ENCODE measurements around the gene RGS6.

Gene RGS6

GRCh38 chr14:72172049-72172448 lies 239.8 kb downstream of the RGS6 start:
- DNase-seq, result no peak

- DNase-seq, result no peak
These were observed 240.4 kb downstream of the RGS6 start for GRCh38 chr14:72172597-72172996.

GRCh38 chr14:72173038-72173720 lies 240.9 kb downstream of the RGS6 start:
- DNase-seq, result no peak

- DNase-seq, result no peak
These were observed 245.0 kb downstream of the RGS6 start for GRCh38 chr14:72177251-72177650.

GRCh38 chr14:72178517-72178916 lies 246.3 kb downstream of the RGS6 start:
- DNase-seq, result no peak

GRCh38 chr14:72182708-72183432 lies 250.6 kb downstream of the RGS6 start:
- no peak for DNase-seq

GRCh38 chr14:72183631-72184030 lies 251.4 kb downstream of the RGS6 start:
- no peak for DNase-seq

GRCh38 chr14:72186523-72186922 lies 254.3 kb downstream of the RGS6 start:
- no peak for DNase-seq

- no peak for DNase-seq
These were observed 264.2 kb downstream of the RGS6 start for GRCh38 chr14:72196237-72197015.

GRCh38 chr14:72201645-72202044 lies 269.4 kb downstream of the RGS6 start:
- no peak for DNase-seq

- DNase-seq, result no peak
These were observed 281.2 kb downstream of the RGS6 start for GRCh38 chr14:72213424-72213823.

GRCh38 chr14:72215080-72215479 lies 282.9 kb downstream of the RGS6 start:
- DNase-seq, result no peak

- no peak for DNase-seq
These were observed 284.9 kb downstream of the RGS6 start for GRCh38 chr14:72217135-72217534.

GRCh38 chr14:72222046-72222445 lies 289.8 kb downstream of the RGS6 start:
- no peak for DNase-seq

GRCh38 chr14:72236629-72237028 lies 304.4 kb downstream of the RGS6 start:
- no peak for DNase-seq

- no peak for DNase-seq
These were observed 305.8 kb downstream of the RGS6 start for GRCh38 chr14:72237722-72238666.

- DNase-seq, result no peak
These were observed 311.4 kb downstream of the RGS6 start for GRCh38 chr14:72243309-72244293.

GRCh38 chr14:72247896-72248465 lies 315.8 kb downstream of the RGS6 start:
- DNase-seq, result no peak

GRCh38 chr14:72253503-72253902 lies 321.3 kb downstream of the RGS6 start:
- DNase-seq, result no peak

GRCh38 chr14:72254202-72254936 lies 322.1 kb downstream of the RGS6 start:
- no peak for DNase-seq

Data from stimulated activated CD4-positive, alpha-beta T cell treated with anti-CD3 and anti-CD28 coated beads, Interleukin-1b, Interleukin-23, amount 100 ng/mL, for 48 hours (primary cell).